WI38 (cell line): ENCODE results near the gene ASXL3.

Experiments
- H3K4me3 ChIP-seq: 2 replicates; pipeline ENCODE4 v1.5.1; 2011; ENCODE audit warnings: low read depth, mild to moderate bottlenecking, control low read depth, low read length
- CTCF ChIP-seq: IDR thresholded peaks from 2 replicates; pipeline ENCODE4 v1.5.1; 2012; ENCODE audit warnings: low read depth, mild to moderate bottlenecking, control low read depth, low read length

Gene ASXL3

GRCh38 chr18:33735428-33735827 lies 157.4 kb downstream of the ASXL3 start:
- H3K4me3 ChIP-seq = no peak overlapping the region
- no peak for TF ChIP-seq CTCF

- H3K4me3 ChIP-seq = no peak overlapping the region
- no peak for TF ChIP-seq CTCF
Measured at GRCh38 chr18:33741760-33742159, 163.7 kb downstream of the ASXL3 start.

- TF ChIP-seq CTCF = no peak
- no peak overlapping the region for H3K4me3 ChIP-seq
Measured at GRCh38 chr18:33744032-33744697, 166.1 kb downstream of the ASXL3 start.

- no peak overlapping the region for H3K4me3 ChIP-seq
- no peak for TF ChIP-seq CTCF
Measured at GRCh38 chr18:33745151-33745795, 167.3 kb downstream of the ASXL3 start.

- no peak for TF ChIP-seq CTCF
- H3K4me3 ChIP-seq = no peak overlapping the region
Measured at GRCh38 chr18:33745871-33746545, 168.0 kb downstream of the ASXL3 start.

GRCh38 chr18:33749834-33750233 lies 171.8 kb downstream of the ASXL3 start:
- no peak overlapping the region for H3K4me3 ChIP-seq
- TF ChIP-seq CTCF = no peak

- H3K4me3 ChIP-seq = no peak overlapping the region
- no peak for TF ChIP-seq CTCF
Measured at GRCh38 chr18:33750366-33750765, 172.3 kb downstream of the ASXL3 start.
